ENCODE results near the gene BICDL1. TPM values are rescaled to one million over a fixed set of nuclear protein-coding genes. Genes with fewer than 3 reads are reported as not detected.

BICDL1 gene
- total RNA-seq, 1 experiment from 2014 or later, result 18.2 TPM

DNA sequence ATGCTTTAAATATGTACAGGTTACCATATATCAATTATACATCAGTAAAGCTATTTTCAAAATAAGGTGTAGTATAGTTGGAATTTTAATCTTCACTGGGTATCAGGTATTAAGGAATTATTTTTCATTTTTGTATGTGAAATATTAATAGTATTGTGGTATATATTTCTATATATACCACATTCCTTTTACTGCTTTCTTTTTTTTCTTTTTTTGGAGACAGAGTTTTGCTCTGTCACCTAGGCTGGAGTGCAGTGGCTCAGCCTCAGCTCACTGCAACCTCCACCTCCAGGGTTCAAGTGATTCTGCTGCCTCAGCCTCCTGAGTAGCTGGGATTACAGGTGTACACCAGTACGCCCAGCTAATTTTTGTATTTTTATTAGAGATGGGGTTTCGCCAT, 36.6 kb downstream of the BICDL1 start:
- no peaks in the 10 kb centered on the region for H3K27me3 ChIP-seq (ENCODE audit: insufficient read depth, low read length)
- no TSS peak for BruUV-seq (replicated peaks)
- RAD21 ChIA-PET (ENCODE audit: low non-redundant PET in 1 of 2, low total read pairs in 2 of 2, uncharacterized antibody in 2 of 2, unreplicated experiment in 2 of 2), result no interaction called here
- POLR2A ChIA-PET, result no interaction called here
- H3K9me3 ChIP-seq (ENCODE audit: control insufficient read depth in 1 of 2, insufficient read depth in 1 of 2, low read depth in 1 of 2, low read length in 2 of 2), result no peaks in the 10 kb centered on the region
- DNase-seq (ENCODE audit: low read depth, low spot score), result no peak
- H3K27ac ChIP-seq (ENCODE audit: low read depth, low read length), result no peak overlapping the region
- H3K4me3 ChIP-seq (replicated peaks in 1 of 2; ENCODE audit: low read depth in 1 of 2, low read length in 2 of 2), result no peak overlapping the region
- H3K4me2 ChIP-seq (ENCODE audit: low read length), result no peak overlapping the region
- H3K9me2 ChIP-seq (ENCODE audit: insufficient read depth), result no peaks in the 10 kb centered on the region
- intact Hi-C loops (cut with micrococcal nuclease), result no loop called here
- H4K20me1 ChIP-seq (ENCODE audit: insufficient read depth), result no peaks in the 10 kb centered on the region
- CTCF ChIA-PET, result no interaction called here
- H3K9ac ChIP-seq (ENCODE audit: low read length), result no peak overlapping the region
- H3K79me2 ChIP-seq (ENCODE audit: insufficient read depth, low read length), result no peaks in the 10 kb centered on the region
- H3K4me1 ChIP-seq (ENCODE audit: control insufficient read depth in 1 of 2, insufficient read depth in 2 of 2, low read length in 2 of 2), result no peaks in the 10 kb centered on the region
- TF ChIP-seq JUND (IDR thresholded peaks at IDR 0.05) (no peak), ELF1 (IDR thresholded peaks at IDR 0.05; ENCODE audit: borderline replicate concordance, low read depth) (no peak), EZH2 (IDR thresholded peaks at IDR 0.05) (no peak), TCF7L2 (IDR thresholded peaks at IDR 0.05; ENCODE audit: borderline replicate concordance, extremely low read depth, insufficient read depth, insufficient read length) (no peak), ZNF274 (IDR thresholded peaks at IDR 0.05; ENCODE audit: low read depth, low read length) (no peak), POLR2AphosphoS5 (IDR thresholded peaks at IDR 0.05; ENCODE audit: low read depth, low read length) (no peak), YY1 (IDR thresholded peaks at IDR 0.05; ENCODE audit: extremely low read depth, insufficient replicate concordance, low read depth, low read length) (no peak), CEBPB (IDR thresholded peaks at IDR 0.05; ENCODE audit: low read depth) (no peak), CBX3 (IDR thresholded peaks at IDR 0.05; ENCODE audit: low read depth) (no peak)
- TF ChIP-seq, protein P1, sequence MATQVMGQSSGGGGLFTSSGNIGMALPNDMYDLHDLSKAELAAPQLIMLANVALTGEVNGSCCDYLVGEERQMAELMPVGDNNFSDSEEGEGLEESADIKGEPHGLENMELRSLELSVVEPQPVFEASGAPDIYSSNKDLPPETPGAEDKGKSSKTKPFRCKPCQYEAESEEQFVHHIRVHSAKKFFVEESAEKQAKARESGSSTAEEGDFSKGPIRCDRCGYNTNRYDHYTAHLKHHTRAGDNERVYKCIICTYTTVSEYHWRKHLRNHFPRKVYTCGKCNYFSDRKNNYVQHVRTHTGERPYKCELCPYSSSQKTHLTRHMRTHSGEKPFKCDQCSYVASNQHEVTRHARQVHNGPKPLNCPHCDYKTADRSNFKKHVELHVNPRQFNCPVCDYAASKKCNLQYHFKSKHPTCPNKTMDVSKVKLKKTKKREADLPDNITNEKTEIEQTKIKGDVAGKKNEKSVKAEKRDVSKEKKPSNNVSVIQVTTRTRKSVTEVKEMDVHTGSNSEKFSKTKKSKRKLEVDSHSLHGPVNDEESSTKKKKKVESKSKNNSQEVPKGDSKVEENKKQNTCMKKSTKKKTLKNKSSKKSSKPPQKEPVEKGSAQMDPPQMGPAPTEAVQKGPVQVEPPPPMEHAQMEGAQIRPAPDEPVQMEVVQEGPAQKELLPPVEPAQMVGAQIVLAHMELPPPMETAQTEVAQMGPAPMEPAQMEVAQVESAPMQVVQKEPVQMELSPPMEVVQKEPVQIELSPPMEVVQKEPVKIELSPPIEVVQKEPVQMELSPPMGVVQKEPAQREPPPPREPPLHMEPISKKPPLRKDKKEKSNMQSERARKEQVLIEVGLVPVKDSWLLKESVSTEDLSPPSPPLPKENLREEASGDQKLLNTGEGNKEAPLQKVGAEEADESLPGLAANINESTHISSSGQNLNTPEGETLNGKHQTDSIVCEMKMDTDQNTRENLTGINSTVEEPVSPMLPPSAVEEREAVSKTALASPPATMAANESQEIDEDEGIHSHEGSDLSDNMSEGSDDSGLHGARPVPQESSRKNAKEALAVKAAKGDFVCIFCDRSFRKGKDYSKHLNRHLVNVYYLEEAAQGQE (IDR thresholded peaks at IDR 0.05; ENCODE audit: low read depth), result no peak
- TF ChIP-seq, protein P2, sequence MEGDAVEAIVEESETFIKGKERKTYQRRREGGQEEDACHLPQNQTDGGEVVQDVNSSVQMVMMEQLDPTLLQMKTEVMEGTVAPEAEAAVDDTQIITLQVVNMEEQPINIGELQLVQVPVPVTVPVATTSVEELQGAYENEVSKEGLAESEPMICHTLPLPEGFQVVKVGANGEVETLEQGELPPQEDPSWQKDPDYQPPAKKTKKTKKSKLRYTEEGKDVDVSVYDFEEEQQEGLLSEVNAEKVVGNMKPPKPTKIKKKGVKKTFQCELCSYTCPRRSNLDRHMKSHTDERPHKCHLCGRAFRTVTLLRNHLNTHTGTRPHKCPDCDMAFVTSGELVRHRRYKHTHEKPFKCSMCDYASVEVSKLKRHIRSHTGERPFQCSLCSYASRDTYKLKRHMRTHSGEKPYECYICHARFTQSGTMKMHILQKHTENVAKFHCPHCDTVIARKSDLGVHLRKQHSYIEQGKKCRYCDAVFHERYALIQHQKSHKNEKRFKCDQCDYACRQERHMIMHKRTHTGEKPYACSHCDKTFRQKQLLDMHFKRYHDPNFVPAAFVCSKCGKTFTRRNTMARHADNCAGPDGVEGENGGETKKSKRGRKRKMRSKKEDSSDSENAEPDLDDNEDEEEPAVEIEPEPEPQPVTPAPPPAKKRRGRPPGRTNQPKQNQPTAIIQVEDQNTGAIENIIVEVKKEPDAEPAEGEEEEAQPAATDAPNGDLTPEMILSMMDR (IDR thresholded peaks at IDR 0.05 in 2 of 3, conservative IDR thresholded peaks at IDR 0.05 in 1 of 3; ENCODE audit: borderline replicate concordance in 1 of 3, insufficient read depth in 1 of 3, low read depth in 2 of 3, low read length in 2 of 3), result no peak
- no peaks in the 10 kb centered on the region for H3K36me3 ChIP-seq (ENCODE audit: control insufficient read depth in 1 of 2, insufficient read depth in 2 of 2, low read length in 2 of 2)
- no peak for ATAC-seq
- no peak overlapping the region for H2AFZ ChIP-seq (ENCODE audit: low read depth, low read length, poor library complexity, severe bottlenecking)
